ENCODE results near the gene VWF. TPM values are rescaled to one million over a fixed set of nuclear protein-coding genes. Genes with fewer than 3 reads are reported as not detected.
A peak's percentile ranks its signal among the peaks of the same experiment; 100 is the strongest.

Gene VWF
- total RNA-seq, 8 experiments from 2014 or later = under 0.01 to 1.3 (median 0.52) TPM

DNA sequence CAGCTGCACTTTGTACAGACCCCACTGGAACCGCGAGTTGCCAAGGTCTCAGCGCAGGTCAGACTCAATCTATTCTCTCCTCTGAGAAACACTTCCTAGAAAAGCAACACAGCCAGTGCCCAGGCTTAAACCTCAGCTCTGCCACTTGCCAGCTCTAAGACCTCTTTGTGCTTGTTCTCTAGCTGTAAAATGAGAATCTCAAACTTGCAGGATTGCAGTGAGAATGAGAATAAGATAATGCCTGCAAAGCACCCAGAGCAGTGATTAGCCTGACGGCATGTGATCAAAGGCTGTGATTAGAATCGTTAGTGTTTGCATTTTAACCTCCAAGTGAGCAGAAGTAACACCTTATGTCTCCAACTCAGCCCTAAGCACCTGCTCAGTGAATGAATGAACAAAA, 200.7 kb downstream of the VWF start:
- no peak for ATAC-seq (replicated peaks in 6 of 8)
- in situ Hi-C loops (cut with MboI; ENCODE audit: low pct_unique_long_range_greater_than_20kb in 2 of 9, low sequenced_read_pairs in 9 of 9, unreplicated experiment in 9 of 9) = no loop called here
- 30 to 100% (median 60%) methylated on average over 1 to 3 of the region's 5 CpGs; no CpG with 5 or more reads in 3 of the 10 experiments for WGBS, 10 experiments
- Histone ChIP-seq H3K27ac (no peak overlapping the region), H3K4me3 (no peak overlapping the region), H3K4me1 (replicated peaks in 1 of 2) (no peaks in the 10 kb centered on the region)

DNA sequence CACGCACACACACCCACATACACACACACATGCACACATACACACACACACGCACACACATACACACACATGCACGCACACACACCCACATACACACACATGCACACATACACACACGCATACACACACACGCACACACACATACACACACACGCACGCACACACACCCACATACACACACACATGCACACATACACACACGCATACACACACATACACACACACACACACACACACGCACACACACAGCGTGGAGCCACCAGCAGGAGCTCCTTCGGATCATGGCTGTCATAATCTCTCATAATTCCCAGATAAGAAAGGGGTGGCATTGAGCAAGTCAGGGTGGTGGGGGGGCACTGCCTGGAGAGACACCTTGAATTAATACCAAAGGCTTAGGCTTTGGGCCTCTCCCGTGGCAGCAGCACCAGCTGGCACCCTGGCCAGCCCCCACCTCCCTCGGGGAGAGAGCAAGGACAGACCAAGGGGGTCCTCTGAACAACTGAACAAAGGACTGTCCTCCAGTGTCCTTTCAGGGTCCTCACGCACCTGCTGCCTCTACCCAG, 201.3 kb downstream of the VWF start:
- 67 to 80% (median 71%) methylated on average over 1 to 2 of the region's 14 CpGs; no CpG with 5 or more reads in 6 of the 10 experiments for WGBS, 10 experiments
- H3K4me3 ChIP-seq = no peak overlapping the region
- no peak for ATAC-seq (replicated peaks in 6 of 8)

DNA sequence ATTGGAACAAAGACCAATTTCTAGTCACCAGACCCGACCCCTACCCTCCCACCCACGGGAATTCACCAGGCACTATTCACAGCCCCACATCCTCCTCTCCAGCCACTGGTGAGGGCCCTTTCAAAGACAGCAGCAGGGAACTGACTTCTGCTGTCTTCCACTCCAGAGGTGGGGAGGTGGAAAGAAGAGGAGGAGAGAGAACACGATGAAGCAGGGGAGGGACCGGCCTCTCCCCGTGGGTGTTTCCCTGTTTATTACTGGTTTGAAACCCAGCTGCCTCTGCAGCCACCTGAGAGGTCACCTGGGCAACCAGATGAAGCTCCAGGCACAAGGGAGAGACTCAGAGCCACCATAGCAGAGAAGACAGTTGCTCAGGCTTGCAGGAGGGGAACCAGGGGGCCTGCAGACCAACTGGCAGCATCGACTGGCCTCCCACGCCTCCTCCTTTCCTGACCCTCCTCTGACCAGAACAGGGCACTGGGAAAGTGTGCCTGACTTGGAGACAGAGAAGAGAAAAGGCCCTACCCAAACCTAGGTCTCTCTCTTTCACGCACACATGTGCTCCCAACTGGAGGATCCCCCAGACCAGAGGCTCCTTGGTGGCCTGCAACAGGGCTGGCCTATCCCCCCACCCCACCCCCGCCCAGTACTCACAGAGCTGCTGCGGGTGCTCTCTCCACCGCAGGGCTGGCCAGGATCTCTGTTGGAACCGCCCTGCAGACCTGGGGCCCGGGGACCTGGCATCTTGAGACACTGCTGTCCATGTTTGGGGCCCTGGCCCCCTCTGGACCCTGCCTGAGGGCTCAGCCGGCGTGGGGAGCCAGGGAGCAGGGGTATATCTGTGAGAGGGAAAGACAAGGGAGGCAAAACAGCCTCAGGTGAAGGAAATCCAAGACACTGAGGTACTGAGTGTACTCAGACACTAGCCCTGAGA, 202.2 kb downstream of the VWF start:
- ATAC-seq (replicated peaks in 6 of 8) = no peak
- in situ Hi-C loops (cut with MboI; ENCODE audit: low pct_unique_long_range_greater_than_20kb in 2 of 9, low sequenced_read_pairs in 9 of 9, unreplicated experiment in 9 of 9) = no loop called here
- Histone ChIP-seq H3K4me1 (replicated peaks in 1 of 2) (no peaks in the 10 kb centered on the region), H3K27ac (no peak overlapping the region), H3K4me3 (no peak overlapping the region)
- WGBS, 10 experiments = 0 to 80% (median 44%) methylated on average over 1 to 5 of the region's 15 CpGs; no CpG with 5 or more reads in 4 of the 10 experiments

More for the DNA sequence above, 201.3 kb downstream of the VWF start:
- in situ Hi-C loops (cut with MboI; ENCODE audit: low pct_unique_long_range_greater_than_20kb in 2 of 9, low sequenced_read_pairs in 9 of 9, unreplicated experiment in 9 of 9) = no loop called here
- Histone ChIP-seq H3K27ac (no peak overlapping the region), H3K4me1 (replicated peaks in 1 of 2) (no peaks in the 10 kb centered on the region)

DNA sequence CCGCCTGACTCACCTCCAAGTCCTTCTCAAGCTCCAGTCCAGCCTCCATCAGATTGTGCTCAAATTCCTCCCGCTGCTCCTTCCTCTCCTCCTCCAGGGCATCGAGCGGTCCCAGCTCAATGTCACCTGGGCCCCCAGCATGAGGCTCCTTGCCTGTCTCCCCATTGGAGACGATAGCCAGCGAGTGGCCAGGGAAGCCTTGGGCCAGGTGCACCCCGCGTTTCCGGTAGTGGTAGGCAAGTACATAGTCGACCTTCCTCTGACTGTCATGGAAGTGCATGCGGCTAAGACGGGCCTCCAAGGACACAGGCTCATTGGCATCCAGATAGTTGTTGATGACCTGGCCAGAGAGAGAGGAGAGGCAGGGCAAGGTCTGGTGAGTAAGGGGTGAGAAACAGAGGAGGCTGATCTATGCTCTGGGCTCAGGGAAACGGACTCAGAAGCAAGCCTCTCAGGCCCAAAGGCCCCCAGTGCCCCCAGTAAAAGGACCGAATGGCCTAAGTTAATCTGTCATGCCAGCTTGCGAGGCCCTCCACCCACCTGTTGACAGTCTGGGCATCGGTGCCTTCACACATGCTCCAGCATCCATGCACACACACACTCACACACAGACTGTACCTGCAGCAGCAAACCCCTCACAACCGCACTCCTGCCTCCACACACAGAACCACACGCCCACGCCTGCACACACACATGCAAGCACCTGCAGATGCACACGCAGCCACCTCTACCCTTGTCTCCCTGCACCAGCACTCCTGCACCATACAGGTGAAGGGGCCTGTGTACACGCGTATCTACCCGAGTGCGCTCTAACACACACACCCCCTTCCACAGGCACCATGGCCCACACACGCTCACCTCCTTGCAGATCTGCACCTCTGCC, 203.2 kb downstream of the VWF start:
- 70 to 91% (median 84%) methylated on average over 1 to 10 of the region's 25 CpGs; no CpG with 5 or more reads in 5 of the 10 experiments for WGBS, 10 experiments
- H3K4me1 ChIP-seq (replicated peaks in 1 of 2) = no peaks in the 10 kb centered on the region
- no peak for ATAC-seq (replicated peaks in 6 of 8)
- no peak overlapping the region for H3K4me3 ChIP-seq
- in situ Hi-C loops (cut with MboI; ENCODE audit: low pct_unique_long_range_greater_than_20kb in 2 of 9, low sequenced_read_pairs in 9 of 9, unreplicated experiment in 9 of 9) = no loop called here
- H3K27ac ChIP-seq = no peak overlapping the region

DNA sequence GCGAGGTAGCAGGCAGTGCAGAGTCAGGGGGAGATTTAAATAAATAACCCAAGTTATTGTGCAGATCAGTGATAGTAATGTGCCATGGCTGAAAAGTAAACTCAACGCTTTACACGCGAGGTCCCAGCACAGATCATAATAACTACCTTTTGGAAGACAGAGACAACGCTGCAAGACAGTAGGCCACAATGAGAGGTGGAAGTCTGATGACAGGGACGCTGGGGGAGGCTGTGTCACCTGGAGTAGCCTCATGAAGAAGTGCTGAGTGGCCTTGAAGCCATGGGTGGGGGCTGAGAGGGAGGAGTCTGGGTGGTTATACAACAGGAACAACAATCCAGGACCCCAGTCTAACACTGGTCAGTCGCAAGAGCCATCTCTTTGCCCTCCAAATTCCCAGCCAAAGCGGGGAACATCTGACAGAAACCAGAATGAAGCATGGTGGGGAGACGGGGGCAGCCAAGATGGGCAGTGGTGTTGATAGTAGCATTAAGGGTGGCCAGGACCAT, 207.6 kb downstream of the VWF start:
- Histone ChIP-seq H3K27ac (no peak overlapping the region), H3K4me1 (replicated peaks in 1 of 2) (no peaks in the 10 kb centered on the region), H3K4me3 (no peak overlapping the region)
- in situ Hi-C loops (cut with MboI; ENCODE audit: low pct_unique_long_range_greater_than_20kb in 2 of 9, low sequenced_read_pairs in 9 of 9, unreplicated experiment in 9 of 9) = no loop called here
- ATAC-seq (replicated peaks in 6 of 8) = no peak
- 60 to 100% (median 80%) methylated on average over 1 to 7 of the region's 9 CpGs; no CpG with 5 or more reads in 3 of the 10 experiments for WGBS, 10 experiments

DNA sequence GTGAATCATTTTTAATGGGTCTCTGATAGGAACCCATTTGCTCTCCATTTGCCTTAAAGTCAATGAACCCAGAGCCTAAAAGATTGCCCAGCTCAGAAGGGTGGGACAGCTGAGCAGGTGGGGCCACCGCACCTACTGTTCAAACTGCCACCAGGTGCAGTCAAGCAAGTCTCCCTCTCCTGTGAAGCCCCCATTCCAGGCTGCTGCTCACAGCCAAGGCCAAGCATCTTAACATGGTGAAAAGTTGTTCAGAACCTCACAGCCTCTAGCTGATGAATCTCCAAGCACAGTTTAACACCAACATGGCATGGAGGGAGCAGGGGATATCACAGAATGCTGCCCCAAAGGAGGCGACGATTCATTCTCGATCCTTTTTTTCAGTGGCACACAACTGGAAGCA, 209.0 kb downstream of the VWF start:
- 20 to 100% (median 89%) methylated on average over 1 to 4 of the region's 4 CpGs; no CpG with 5 or more reads in 4 of the 10 experiments for WGBS, 10 experiments
- Histone ChIP-seq H3K4me1 (replicated peaks in 1 of 2) (no peaks in the 10 kb centered on the region), H3K4me3 (no peak overlapping the region), H3K27ac (no peak overlapping the region)
- in situ Hi-C loops (cut with MboI; ENCODE audit: low pct_unique_long_range_greater_than_20kb in 2 of 9, low sequenced_read_pairs in 9 of 9, unreplicated experiment in 9 of 9) = no loop called here
- ATAC-seq (replicated peaks in 6 of 8) = no peak

DNA sequence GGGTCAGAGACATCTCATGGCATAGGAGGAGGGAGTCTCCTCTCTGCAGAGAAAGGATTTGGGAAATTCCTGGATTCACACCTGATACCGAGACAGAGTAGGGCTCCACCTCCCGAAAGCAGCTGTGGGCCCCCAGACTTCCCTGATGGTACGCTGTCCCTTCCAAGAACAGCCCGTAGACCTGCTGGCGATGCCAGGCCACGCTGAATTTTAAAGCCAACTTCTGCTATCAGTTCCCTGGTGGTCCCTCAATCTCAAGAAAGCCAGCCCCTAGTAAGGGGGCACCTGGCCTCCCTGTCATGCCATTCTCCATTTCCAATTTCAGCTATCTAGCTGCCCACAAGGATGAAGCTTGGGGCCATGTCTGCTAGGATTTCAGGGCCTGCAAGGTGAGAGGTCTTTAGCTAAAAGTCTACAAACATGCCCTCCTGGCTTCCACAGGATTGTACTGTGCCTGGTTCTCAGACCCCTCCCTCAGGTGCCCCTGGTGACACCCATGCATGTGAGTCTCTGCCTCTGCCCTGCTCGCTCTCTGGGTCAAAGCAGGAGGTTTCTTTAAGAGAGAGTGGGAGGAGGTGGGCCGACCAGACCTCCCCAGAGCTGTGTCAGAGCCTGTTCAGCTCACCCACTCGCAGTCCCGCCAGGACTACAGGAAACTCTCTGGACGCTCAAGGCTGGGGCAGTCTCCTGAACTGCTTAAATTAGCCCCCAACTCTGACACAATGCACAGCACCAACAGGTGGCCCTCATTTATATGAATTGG, 209.9 kb downstream of the VWF start:
- ATAC-seq (replicated peaks in 6 of 8) = no peak
- no peak overlapping the region for H3K27ac ChIP-seq
- no peaks in the 10 kb centered on the region for H3K4me1 ChIP-seq (replicated peaks in 1 of 2)
- no peak overlapping the region for H3K4me3 ChIP-seq
- WGBS, 10 experiments = 23 to 95% (median 82%) methylated on average over 1 to 8 of the region's 11 CpGs; no CpG with 5 or more reads in 2 of the 10 experiments
- in situ Hi-C loops (cut with MboI; ENCODE audit: low pct_unique_long_range_greater_than_20kb in 2 of 9, low sequenced_read_pairs in 9 of 9, unreplicated experiment in 9 of 9) = no loop called here

DNA sequence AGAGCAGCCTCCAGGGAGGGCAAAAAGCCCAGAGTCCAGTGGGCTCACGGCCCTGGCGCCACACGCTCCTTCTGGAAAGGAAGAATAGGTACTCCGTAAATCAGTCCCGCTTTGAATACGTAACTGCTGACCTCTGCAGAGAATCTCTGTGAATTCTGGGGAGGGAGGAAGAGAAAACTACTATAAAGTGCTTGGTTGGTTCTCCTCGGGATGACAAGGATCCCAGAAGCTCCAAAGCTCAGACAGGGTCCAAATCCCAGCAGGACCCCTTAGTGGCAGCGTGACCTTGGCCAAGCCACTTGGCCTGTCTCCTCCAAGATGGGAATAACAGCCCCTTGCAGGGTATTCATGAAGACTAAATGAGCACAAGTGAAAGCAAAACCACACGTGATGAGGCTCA, 211.1 kb downstream of the VWF start:
- H3K4me3 ChIP-seq = no peak overlapping the region
- in situ Hi-C loops (cut with MboI; ENCODE audit: low pct_unique_long_range_greater_than_20kb in 2 of 9, low sequenced_read_pairs in 9 of 9, unreplicated experiment in 9 of 9) = no loop called here
- no peak overlapping the region for H3K27ac ChIP-seq
- no peak for ATAC-seq (replicated peaks in 6 of 8)
- no peaks in the 10 kb centered on the region for H3K4me1 ChIP-seq (replicated peaks in 1 of 2)
- 60 to 85% (median 67%) methylated on average over 1 to 7 of the region's 9 CpGs; no CpG with 5 or more reads in 3 of the 10 experiments for WGBS, 10 experiments

DNA sequence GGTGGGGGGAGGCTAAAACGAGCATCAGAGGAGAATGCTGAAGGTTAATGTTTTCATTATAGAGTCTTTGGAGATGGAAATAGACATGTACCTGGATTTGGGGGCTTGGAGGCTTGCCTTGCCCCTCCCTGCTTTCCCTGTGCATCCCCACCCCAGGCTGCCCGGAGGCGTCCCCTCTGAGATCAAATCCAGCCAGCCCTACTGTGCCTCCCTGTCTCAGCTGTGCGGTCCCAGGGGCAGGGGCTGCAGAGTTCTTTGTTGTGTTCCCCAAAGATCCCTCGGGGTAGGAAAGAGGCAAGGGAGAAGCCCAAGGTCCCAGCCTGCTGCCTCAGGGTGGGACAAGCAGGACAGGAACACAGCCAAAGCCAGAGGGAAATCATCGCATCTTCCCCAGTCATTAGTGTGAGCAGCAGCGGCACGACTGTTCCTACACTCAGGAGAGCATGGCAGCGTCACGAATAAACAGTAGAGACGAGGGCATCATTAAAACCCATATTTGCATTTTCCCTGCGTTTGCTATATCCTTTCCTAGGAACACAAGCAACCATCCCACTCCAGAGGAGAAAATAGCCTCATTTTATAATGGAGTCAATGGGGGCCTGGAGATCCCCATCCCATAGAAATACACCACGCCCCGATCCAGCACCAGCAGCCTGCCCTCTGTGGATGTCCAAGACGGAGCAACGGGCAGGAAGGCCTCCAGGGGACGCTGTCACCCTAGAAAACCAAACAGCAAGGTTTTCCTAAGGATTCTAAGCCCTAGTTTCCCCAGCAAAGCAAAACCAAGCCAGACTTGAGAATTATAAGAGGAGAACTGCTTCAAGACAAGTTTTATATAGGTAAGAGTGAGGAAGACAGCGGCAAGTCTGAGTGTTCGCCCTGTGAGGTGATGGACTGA, 211.8 kb downstream of the VWF start:
- no peak overlapping the region for H3K4me3 ChIP-seq
- WGBS, 10 experiments = 39 to 68% (median 62%) methylated on average over 3 to 11 of the region's 19 CpGs; no CpG with 5 or more reads in 5 of the 10 experiments
- ATAC-seq (replicated peaks in 6 of 8) = peak in 3 of 8 experiments; percentile 70 to 72 (median 72)
- no peak overlapping the region for H3K27ac ChIP-seq
- H3K4me1 ChIP-seq (replicated peaks in 1 of 2) = no peaks in the 10 kb centered on the region
- in situ Hi-C loops (cut with MboI; ENCODE audit: low pct_unique_long_range_greater_than_20kb in 2 of 9, low sequenced_read_pairs in 9 of 9, unreplicated experiment in 9 of 9) = no loop called here

DNA sequence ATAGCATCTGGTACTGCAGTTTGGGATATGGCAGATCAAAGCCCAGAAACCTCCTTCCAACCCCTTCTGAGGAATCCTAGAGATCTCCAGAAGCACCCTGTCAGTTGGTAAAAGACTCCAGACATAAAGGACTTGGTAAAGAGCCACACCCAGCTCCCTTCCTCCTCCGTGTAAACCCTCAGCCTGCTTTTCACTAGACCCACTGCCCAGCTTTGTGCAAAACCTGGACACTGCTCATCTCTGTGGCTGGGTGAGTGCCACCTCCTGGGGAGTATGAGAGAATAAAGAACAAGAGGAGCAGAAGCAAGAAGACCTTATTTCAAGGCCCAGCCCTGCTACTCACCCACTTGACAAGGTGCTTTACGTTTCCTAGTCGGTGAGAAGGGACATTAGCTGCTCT, 212.5 kb downstream of the VWF start:
- Histone ChIP-seq H3K27ac (no peak overlapping the region), H3K4me3 (no peak overlapping the region), H3K4me1 (replicated peaks in 1 of 2) (no peaks in the 10 kb centered on the region)
- peak in 1 of 8 experiments; percentile 25 for ATAC-seq (replicated peaks in 6 of 8)
- in situ Hi-C loops (cut with MboI; ENCODE audit: low pct_unique_long_range_greater_than_20kb in 2 of 9, low sequenced_read_pairs in 9 of 9, unreplicated experiment in 9 of 9) = no loop called here
- 20 to 50% (median 20%) methylated on average over 1 of the region's 3 CpGs; no CpG with 5 or more reads in 7 of the 10 experiments for WGBS, 10 experiments

DNA sequence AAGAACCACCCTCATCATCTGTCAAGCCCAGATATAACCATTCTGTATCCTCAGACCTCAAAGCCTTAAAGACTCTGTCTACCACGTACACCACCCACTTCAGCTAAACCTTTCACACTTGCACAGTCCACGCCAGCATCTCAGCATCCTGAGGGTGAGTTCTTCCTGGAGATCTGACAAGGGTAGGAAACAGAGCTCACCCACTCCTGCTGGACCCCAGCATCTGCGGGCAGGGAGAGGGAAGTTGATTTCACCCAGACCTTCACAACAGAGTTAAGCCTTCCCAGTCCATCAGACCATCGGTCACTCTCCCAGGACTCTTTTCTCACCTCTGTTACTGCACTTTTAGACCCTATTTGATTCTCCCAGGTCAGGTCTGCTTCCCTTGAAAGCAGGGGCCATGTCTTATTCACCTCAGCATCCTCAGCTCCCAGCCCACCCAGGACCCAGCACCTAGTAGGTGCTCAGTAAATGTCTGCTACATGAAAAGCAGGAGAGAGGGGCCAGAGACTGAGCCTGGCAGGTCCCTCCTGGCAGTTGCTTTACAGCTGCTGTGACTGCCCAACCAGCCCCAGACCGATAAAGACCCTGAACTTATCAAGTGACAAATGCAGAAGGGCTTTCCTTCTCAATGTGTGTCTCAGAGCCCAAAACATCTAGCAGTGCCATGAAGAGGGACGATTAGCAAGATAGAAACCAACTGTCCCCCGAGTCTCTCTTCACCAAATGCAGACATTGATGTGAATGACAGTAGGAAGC, 213.5 kb downstream of the VWF start:
- Histone ChIP-seq H3K4me1 (replicated peaks in 1 of 2) (no peaks in the 10 kb centered on the region), H3K4me3 (no peak overlapping the region), H3K27ac (no peak overlapping the region)
- WGBS, 10 experiments = 17 to 100% (median 65%) methylated on average over 1 to 5 of the region's 7 CpGs; no CpG with 5 or more reads in 1 of the 10 experiments
- in situ Hi-C loops (cut with MboI; ENCODE audit: low pct_unique_long_range_greater_than_20kb in 2 of 9, low sequenced_read_pairs in 9 of 9, unreplicated experiment in 9 of 9) = no loop called here
- ATAC-seq (replicated peaks in 6 of 8) = no peak
